ENCODE measurements around the gene VRK1. TPM values are rescaled to one million over a fixed set of nuclear protein-coding genes. Genes with fewer than 3 reads are reported as not detected.

Gene VRK1
- total and polyA plus RNA-seq, 2 donors (not counting 1 experiment from before 2014, with no cell fraction given) = 10.3 to 28.2 TPM

- H3K27me3 Mint-ChIP-seq = no peaks in the 10 kb centered on the region
- H3K4me3 ChIP-seq (ENCODE audit: control extremely low read depth in 1 of 5, extremely low read depth in 1 of 5, insufficient read depth in 1 of 5, low read depth in 2 of 5, low read length in 4 of 5) = no peak overlapping the region
- DNase-seq (no peak), ATAC-seq (ENCODE audit: low read depth) (no peak)
- CTCF ChIA-PET = no interaction called here
- no peak overlapping the region for H2AFZ ChIP-seq (ENCODE audit: insufficient read depth, low read depth, low read length, poor library complexity, severe bottlenecking)
- peaks cover 0 to 31% (median 8%) of the 10 kb centered on the region in 3 donors for H3K9me3 ChIP-seq (ENCODE audit: control extremely low read depth in 1 of 3, control insufficient read depth in 2 of 3, insufficient read depth in 1 of 3, low read length in 2 of 3)
- no peak overlapping the region for H3K4me2 ChIP-seq (replicated peaks; ENCODE audit: low read depth, low read length, poor library complexity, severe bottlenecking)
- intact Hi-C loops (cut with micrococcal nuclease) = no loop called here
- H3K4me1 ChIP-seq (ENCODE audit: control insufficient read depth in 2 of 2, insufficient read depth in 2 of 2, low read length in 2 of 2) = peaks cover 4 to 6% of the 10 kb centered on the region in 2 donors
- peaks cover 0 to 2% (median 0%) of the 10 kb centered on the region in 4 experiments for H3K27me3 ChIP-seq (replicated peaks in 1 of 4; ENCODE audit: control extremely low read depth in 1 of 4, control insufficient read depth in 3 of 4, insufficient read depth in 4 of 4, low read length in 3 of 4)
- no peak overlapping the region for H3K27ac ChIP-seq (ENCODE audit: low read length in 2 of 2)
- POLR2A ChIA-PET = no interaction called here
- no peaks in the 10 kb centered on the region for H4K20me1 ChIP-seq (ENCODE audit: control insufficient read depth, insufficient read depth, low read length, poor library complexity, severe bottlenecking)
- 100% methylated on average over 3 of the region's 3 CpGs for WGBS (ENCODE audit: insufficient coverage)
- H3K4me1 Mint-ChIP-seq = peaks cover 9% of the 10 kb centered on the region
- H3K9me3 Mint-ChIP-seq (ENCODE audit: insufficient read depth) = peaks cover 4% of the 10 kb centered on the region
- H3K4me3 Mint-ChIP-seq = no peak overlapping the region
- no peaks in the 10 kb centered on the region for H3K36me3 ChIP-seq (replicated peaks in 1 of 2; ENCODE audit: control extremely low read depth in 1 of 2, control insufficient read depth in 1 of 2, extremely low read depth in 1 of 2, insufficient read depth in 2 of 2, low read length in 1 of 2)
- H3K27ac Mint-ChIP-seq = no peak overlapping the region
- no peak overlapping the region for H3K9ac ChIP-seq (ENCODE audit: low read length)
- TF ChIP-seq EZH2 (IDR thresholded peaks at IDR 0.05; ENCODE audit: borderline replicate concordance, insufficient read depth, low read depth, low read length, poor library complexity, severe bottlenecking) (no peak), CTCF (IDR thresholded peaks at IDR 0.05) (no peak)
- H3K79me2 ChIP-seq (ENCODE audit: control insufficient read depth, insufficient read depth, low read length) = no peaks in the 10 kb centered on the region
Observed at GRCh38 chr14:96920023-96920422, 122.8 kb downstream of the VRK1 start.

- DNase-seq (no peak), ATAC-seq (ENCODE audit: low read depth) (no peak)
- TF ChIP-seq CTCF (IDR thresholded peaks at IDR 0.05) = no peak
- no peak for TF ChIP-seq EZH2 (IDR thresholded peaks at IDR 0.05; ENCODE audit: borderline replicate concordance, insufficient read depth, low read depth, low read length, poor library complexity, severe bottlenecking)
- ChIA-PET POLR2A (no interaction called here), CTCF (no interaction called here)
- Mint-ChIP-seq H3K4me3 (no peak overlapping the region), H3K9me3 (ENCODE audit: insufficient read depth) (peaks cover 4% of the 10 kb centered on the region), H3K4me1 (peaks cover 14% of the 10 kb centered on the region), H3K27me3 (no peaks in the 10 kb centered on the region), H3K27ac (no peak overlapping the region)
- intact Hi-C loops (cut with micrococcal nuclease) = no loop called here
- Histone ChIP-seq H3K4me3 (ENCODE audit: control extremely low read depth in 1 of 5, extremely low read depth in 1 of 5, insufficient read depth in 1 of 5, low read depth in 2 of 5, low read length in 4 of 5) (no peak overlapping the region), H3K9ac (ENCODE audit: low read length) (no peak overlapping the region), H2AFZ (ENCODE audit: insufficient read depth, low read depth, low read length, poor library complexity, severe bottlenecking) (no peak overlapping the region), H3K9me3 (ENCODE audit: control extremely low read depth in 1 of 3, control insufficient read depth in 2 of 3, insufficient read depth in 1 of 3, low read length in 2 of 3) (peaks cover 0 to 25% (median 4%) of the 10 kb centered on the region in 3 donors), H3K27ac (ENCODE audit: low read length in 2 of 2) (no peak overlapping the region), H4K20me1 (ENCODE audit: control insufficient read depth, insufficient read depth, low read length, poor library complexity, severe bottlenecking) (no peaks in the 10 kb centered on the region), H3K79me2 (ENCODE audit: control insufficient read depth, insufficient read depth, low read length) (no peaks in the 10 kb centered on the region), H3K4me1 (ENCODE audit: control insufficient read depth in 2 of 2, insufficient read depth in 2 of 2, low read length in 2 of 2) (peaks cover 12 to 14% of the 10 kb centered on the region in 2 donors), H3K36me3 (replicated peaks in 1 of 2; ENCODE audit: control extremely low read depth in 1 of 2, control insufficient read depth in 1 of 2, extremely low read depth in 1 of 2, insufficient read depth in 2 of 2, low read length in 1 of 2) (no peaks in the 10 kb centered on the region), H3K4me2 (replicated peaks; ENCODE audit: low read depth, low read length, poor library complexity, severe bottlenecking) (no peak overlapping the region), H3K27me3 (replicated peaks in 1 of 4; ENCODE audit: control extremely low read depth in 1 of 4, control insufficient read depth in 3 of 4, insufficient read depth in 4 of 4, low read length in 3 of 4) (peaks cover 0 to 2% (median 0%) of the 10 kb centered on the region in 4 experiments)
- WGBS (ENCODE audit: insufficient coverage) = 90% methylated on average over 3 of the region's 3 CpGs
Observed at GRCh38 chr14:96920820-96921219, 123.6 kb downstream of the VRK1 start.
